Panc1 (cell line): ENCODE results near the gene RAG1. TPM values are rescaled to one million over a fixed set of nuclear protein-coding genes. Genes with fewer than 3 reads are reported as not detected.

ENCODE experiments used
- ATAC-seq: fragments of 200-7000 bp; cut with Tn5 transposase; 2 replicates; pipeline ENCODE4 v1.9.1; 2020; ENCODE audit warnings: mild to moderate bottlenecking, moderate library complexity
- BruUV-seq: library from RNA; stranded (reverse); fragments of 400-500 nt; replicated peaks from 2 replicates; lab custom pipeline; 2021; lab: Mats Ljungman, UMichigan
- CTCF ChIA-PET: fragments of 300-600 bp; sonication (Branson Sonifier 250); formaldehyde crosslinking; loops from one replicate; lab custom pipeline; 2022; ENCODE audit warnings: antibody characterized with exemption; lab: Charles Lee
- POLR2A ChIA-PET: fragments of 300-600 bp; sonication (Branson Sonifier 250); formaldehyde crosslinking; loops from one replicate; lab custom pipeline; 2022; ENCODE audit warnings: antibody characterized with exemption; lab: Charles Lee
- DNase-seq: peaks from one replicate; pipeline ENCODE4 v3.0.0-alpha.2; 2010; ENCODE audit warnings: low read depth, low spot score
- H3K27ac ChIP-seq: 2 replicates; pipeline ENCODE4 v1.5.1; 2011; ENCODE audit warnings: mild to moderate bottlenecking, low read length, inconsistent platforms
- H3K27me3 ChIP-seq: fragments of 200-500 bp; sonication (Bioruptor generic); 2 replicates; pipeline ENCODE4 v1.6.0; 2014; ENCODE audit warnings: low read length, inconsistent platforms; ENCODE audit not compliant: control insufficient read depth, insufficient read depth
- H3K36me3 ChIP-seq: fragments of 200-500 bp; sonication (Bioruptor generic); 2 replicates; pipeline ENCODE4 v1.5.1; 2014; ENCODE audit warnings: inconsistent platforms, mild to moderate bottlenecking, low read length, moderate library complexity; ENCODE audit not compliant: control insufficient read depth, insufficient read depth
- H3K4me1 ChIP-seq: 2 replicates; pipeline ENCODE4 v1.5.1; 2011; ENCODE audit warnings: inconsistent platforms, mild to moderate bottlenecking, low read length, moderate library complexity; ENCODE audit not compliant: control insufficient read depth, insufficient read depth
- H3K4me3 ChIP-seq, 2 experiments: 2 replicates each; pipeline ENCODE4 v1.5.1; 2011 to 2012; ENCODE audit warnings: low read depth in 2 of 2, low read length in 2 of 2, mild to moderate bottlenecking in 2 of 2, inconsistent platforms in 1 of 2, moderate library complexity in 1 of 2
- H3K9me3 ChIP-seq: fragments of 200-500 bp; sonication (Bioruptor generic); 2 replicates; pipeline ENCODE4 v1.5.1; 2014; ENCODE audit warnings: low read depth, mild to moderate bottlenecking, inconsistent platforms, low read length, moderate library complexity; ENCODE audit not compliant: control insufficient read depth, insufficient read depth
- POLR2AphosphoS5 ChIP-seq: IDR thresholded peaks from 2 replicates; pipeline ENCODE4 v1.6.1; 2012; ENCODE audit warnings: mild to moderate bottlenecking, low read depth, low read length, moderate library complexity
- SIN3A ChIP-seq: IDR thresholded peaks from 2 replicates; pipeline ENCODE4 v1.6.1; 2012; ENCODE audit warnings: low read depth, mild to moderate bottlenecking, low read length, moderate library complexity, borderline replicate concordance; ENCODE audit not compliant: insufficient read depth
- TCF7L2 ChIP-seq: IDR thresholded peaks from 2 replicates; pipeline ENCODE4 v1.6.1; 2011; ENCODE audit warnings: mild to moderate bottlenecking, low read depth, low read length, inconsistent platforms
- in situ Hi-C: cut with HindIII; loops from 2 replicates; pipeline ENCODE4 v1.10.0; 2016; ENCODE audit warnings: low sequenced_read_pairs, low pct_unique_long_range_greater_than_20kb
- intact Hi-C: fragments of 100-400 bp; cut with micrococcal nuclease; formaldehyde crosslinking; loops from one replicate; pipeline ENCODE4 v1.10.0; 2022; ENCODE audit not compliant: unreplicated experiment
- total RNA-seq: library from RNA; stranded (reverse); gene quantifications from one replicate; pipeline ENCODE4 v1.2.1, GENCODE V29; 2021; ENCODE audit not compliant: unreplicated experiment
- TF ChIP-seq, protein P1 (sequence below), 2 experiments: IDR thresholded peaks; 2 replicates each; pipeline ENCODE4 v1.6.1; 2011 to 2012; ENCODE audit warnings: low read depth in 2 of 2, control low read depth in 1 of 2, low read length in 1 of 2, mild to moderate bottlenecking in 1 of 2, moderate library complexity in 1 of 2; ENCODE audit not compliant: insufficient read depth in 1 of 2
- TF ChIP-seq, protein P2 (sequence below): fragments of 450-650 bp; IDR thresholded peaks from 2 replicates; pipeline ENCODE4 v1.5.1; 2017; ENCODE audit warnings: mild to moderate bottlenecking

RAG1 gene
- total RNA-seq, 1 experiment from 2014 or later, result 0.44 TPM

DNA sequence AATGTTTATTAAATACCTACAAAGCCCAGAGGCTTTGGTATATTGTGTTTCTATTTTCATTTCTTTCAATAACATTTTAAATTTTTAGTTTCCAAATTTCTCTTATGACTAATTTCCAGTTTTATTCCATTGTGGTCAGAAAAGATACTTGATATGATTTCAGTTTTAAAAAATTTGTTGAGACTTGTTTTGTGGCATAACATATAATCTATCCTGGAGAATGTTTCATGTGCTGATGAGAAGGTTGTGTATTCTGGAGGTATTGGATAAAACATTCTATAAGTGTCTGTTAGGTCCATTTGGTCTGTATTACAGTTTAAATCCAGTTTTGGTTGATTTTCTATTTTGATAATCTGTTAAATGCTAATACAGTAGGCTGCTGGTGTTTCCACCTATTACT is 9.8 kb upstream of the RAG1 start:
- in situ Hi-C loops (no loop called here), intact Hi-C loops (no loop called here)
- ChIA-PET POLR2A (no interaction called here), CTCF (no interaction called here)
- no peaks in the 10 kb centered on the region for H3K4me1 ChIP-seq
- no TSS peak for BruUV-seq
- H3K27ac ChIP-seq, result no peak overlapping the region
- TF ChIP-seq, protein P1, sequence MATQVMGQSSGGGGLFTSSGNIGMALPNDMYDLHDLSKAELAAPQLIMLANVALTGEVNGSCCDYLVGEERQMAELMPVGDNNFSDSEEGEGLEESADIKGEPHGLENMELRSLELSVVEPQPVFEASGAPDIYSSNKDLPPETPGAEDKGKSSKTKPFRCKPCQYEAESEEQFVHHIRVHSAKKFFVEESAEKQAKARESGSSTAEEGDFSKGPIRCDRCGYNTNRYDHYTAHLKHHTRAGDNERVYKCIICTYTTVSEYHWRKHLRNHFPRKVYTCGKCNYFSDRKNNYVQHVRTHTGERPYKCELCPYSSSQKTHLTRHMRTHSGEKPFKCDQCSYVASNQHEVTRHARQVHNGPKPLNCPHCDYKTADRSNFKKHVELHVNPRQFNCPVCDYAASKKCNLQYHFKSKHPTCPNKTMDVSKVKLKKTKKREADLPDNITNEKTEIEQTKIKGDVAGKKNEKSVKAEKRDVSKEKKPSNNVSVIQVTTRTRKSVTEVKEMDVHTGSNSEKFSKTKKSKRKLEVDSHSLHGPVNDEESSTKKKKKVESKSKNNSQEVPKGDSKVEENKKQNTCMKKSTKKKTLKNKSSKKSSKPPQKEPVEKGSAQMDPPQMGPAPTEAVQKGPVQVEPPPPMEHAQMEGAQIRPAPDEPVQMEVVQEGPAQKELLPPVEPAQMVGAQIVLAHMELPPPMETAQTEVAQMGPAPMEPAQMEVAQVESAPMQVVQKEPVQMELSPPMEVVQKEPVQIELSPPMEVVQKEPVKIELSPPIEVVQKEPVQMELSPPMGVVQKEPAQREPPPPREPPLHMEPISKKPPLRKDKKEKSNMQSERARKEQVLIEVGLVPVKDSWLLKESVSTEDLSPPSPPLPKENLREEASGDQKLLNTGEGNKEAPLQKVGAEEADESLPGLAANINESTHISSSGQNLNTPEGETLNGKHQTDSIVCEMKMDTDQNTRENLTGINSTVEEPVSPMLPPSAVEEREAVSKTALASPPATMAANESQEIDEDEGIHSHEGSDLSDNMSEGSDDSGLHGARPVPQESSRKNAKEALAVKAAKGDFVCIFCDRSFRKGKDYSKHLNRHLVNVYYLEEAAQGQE (IDR thresholded peaks at IDR 0.05; ENCODE audit: insufficient read depth in 1 of 2, low read depth in 2 of 2, low read length in 1 of 2), result no peak
- TF ChIP-seq POLR2AphosphoS5, result no peak
- TF ChIP-seq, protein P2, sequence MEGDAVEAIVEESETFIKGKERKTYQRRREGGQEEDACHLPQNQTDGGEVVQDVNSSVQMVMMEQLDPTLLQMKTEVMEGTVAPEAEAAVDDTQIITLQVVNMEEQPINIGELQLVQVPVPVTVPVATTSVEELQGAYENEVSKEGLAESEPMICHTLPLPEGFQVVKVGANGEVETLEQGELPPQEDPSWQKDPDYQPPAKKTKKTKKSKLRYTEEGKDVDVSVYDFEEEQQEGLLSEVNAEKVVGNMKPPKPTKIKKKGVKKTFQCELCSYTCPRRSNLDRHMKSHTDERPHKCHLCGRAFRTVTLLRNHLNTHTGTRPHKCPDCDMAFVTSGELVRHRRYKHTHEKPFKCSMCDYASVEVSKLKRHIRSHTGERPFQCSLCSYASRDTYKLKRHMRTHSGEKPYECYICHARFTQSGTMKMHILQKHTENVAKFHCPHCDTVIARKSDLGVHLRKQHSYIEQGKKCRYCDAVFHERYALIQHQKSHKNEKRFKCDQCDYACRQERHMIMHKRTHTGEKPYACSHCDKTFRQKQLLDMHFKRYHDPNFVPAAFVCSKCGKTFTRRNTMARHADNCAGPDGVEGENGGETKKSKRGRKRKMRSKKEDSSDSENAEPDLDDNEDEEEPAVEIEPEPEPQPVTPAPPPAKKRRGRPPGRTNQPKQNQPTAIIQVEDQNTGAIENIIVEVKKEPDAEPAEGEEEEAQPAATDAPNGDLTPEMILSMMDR, result no peak
- TF ChIP-seq TCF7L2, result no peak
- TF ChIP-seq SIN3A, result no peak
- no peaks in the 10 kb centered on the region for H3K36me3 ChIP-seq
- no peak overlapping the region for H3K4me3 ChIP-seq
- H3K9me3 ChIP-seq, result no peaks in the 10 kb centered on the region
- no peaks in the 10 kb centered on the region for H3K27me3 ChIP-seq
- DNase-seq (no peak), ATAC-seq (no peak)

DNA sequence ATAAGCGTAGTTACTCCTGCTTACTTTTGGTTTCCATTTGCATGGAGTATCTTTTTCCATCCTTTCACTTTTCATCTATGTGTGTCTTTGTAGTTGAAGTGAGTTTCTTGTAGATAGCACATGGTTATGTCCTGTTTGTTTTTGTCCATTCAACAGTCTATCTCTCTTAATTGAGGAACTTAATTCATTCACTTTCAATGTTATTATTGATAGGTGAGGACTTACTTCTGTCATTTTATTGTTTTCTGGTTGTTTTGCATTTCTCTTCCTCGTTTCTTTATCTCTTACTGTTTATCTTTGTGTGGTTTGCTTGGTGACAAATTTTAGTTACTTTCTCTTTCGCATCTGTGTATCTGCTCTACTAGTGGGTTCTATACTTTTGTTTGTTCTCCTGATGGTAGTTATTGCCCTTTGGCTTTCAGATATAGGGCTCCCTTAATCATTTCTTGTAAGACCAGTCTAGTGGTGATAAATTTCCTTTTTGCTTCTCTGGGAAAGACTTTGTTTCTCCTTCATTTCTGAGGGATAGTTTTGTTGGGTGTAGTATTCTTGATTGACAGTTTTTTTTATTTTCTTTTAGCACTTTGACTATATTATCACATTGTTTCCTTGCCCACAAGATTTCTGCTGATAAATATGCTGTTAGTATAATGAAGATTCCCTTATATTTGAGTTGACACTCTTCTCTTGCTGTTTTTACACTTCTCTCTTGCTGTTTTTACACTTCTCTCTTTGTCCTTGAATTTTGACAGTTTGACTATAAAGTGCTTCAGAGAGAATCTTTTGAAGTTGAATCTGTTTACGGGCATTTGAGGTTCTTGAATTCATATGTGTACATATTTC is 9.0 kb upstream of the RAG1 start:
- H3K36me3 ChIP-seq, result no peaks in the 10 kb centered on the region
- POLR2A ChIA-PET, result no interaction called here
- DNase-seq (no peak), ATAC-seq (no peak)
- BruUV-seq, result no TSS peak
- intact Hi-C loops, result no loop called here
- CTCF ChIA-PET, result no interaction called here
- in situ Hi-C loops, result no loop called here
- TF ChIP-seq POLR2AphosphoS5, result no peak
- H3K9me3 ChIP-seq, result no peaks in the 10 kb centered on the region
- no peaks in the 10 kb centered on the region; the same call in 1 of the 2 replicates for H3K27me3 ChIP-seq
- no peak overlapping the region for H3K27ac ChIP-seq
- H3K4me3 ChIP-seq, result no peak overlapping the region
- H3K4me1 ChIP-seq, result no peaks in the 10 kb centered on the region
